Progenitor cell of endocrine pancreas (in vitro differentiated cells): ENCODE results near the gene LHFPL5. TPM values are rescaled to one million over a fixed set of nuclear protein-coding genes. Genes with fewer than 3 reads are reported as not detected.

Experiments used
- DNase-seq: peaks from one replicate; pipeline ENCODE4 v3.0.0; 2021; ENCODE audit warnings: low spot score; ENCODE audit not compliant: unreplicated experiment
- H3K27ac Mint-ChIP-seq: 2 replicates; pipeline ENCODE4 v1.8.0; 2021; ENCODE audit warnings: mild to moderate bottlenecking, moderate library complexity, mixed read lengths
- H3K27me3 Mint-ChIP-seq: 2 replicates; pipeline ENCODE4 v1.8.0; 2021; ENCODE audit warnings: mixed read lengths
- H3K36me3 Mint-ChIP-seq: 2 replicates; pipeline ENCODE4 v1.8.0; 2022; ENCODE audit warnings: mixed read lengths; ENCODE audit not compliant: insufficient read depth
- H3K4me1 Mint-ChIP-seq: 2 replicates; pipeline ENCODE4 v1.8.0; 2021; ENCODE audit warnings: low read depth, mixed read lengths
- H3K4me3 Mint-ChIP-seq: 2 replicates; pipeline ENCODE4 v1.8.0; 2021; ENCODE audit warnings: low read depth, mild to moderate bottlenecking, moderate library complexity, mixed read lengths
- H3K9me3 Mint-ChIP-seq: 2 replicates; pipeline ENCODE4 v1.8.0; 2021; ENCODE audit warnings: low read depth, mixed read lengths
- long read RNA-seq: library from polyadenylated mRNA; unstranded; transcript quantifications from one replicate; pipeline ENCODE4 v2.0.0, GENCODE V29; 2020
- total RNA-seq: library from RNA; stranded (reverse); gene quantifications from 2 replicates; pipeline ENCODE4 v1.2.1, GENCODE V29; 2021
- TF ChIP-seq, protein P1 (sequence below): fragments of 200-600 bp; sonication (generic); IDR thresholded peaks from one replicate; pipeline ENCODE4 v1.5.0; 2021; ENCODE audit warnings: antibody characterized with exemption, mild to moderate bottlenecking; ENCODE audit not compliant: unreplicated experiment

LHFPL5 gene
- total RNA-seq, result not detected in 2 replicates
- long read RNA-seq, partial matches to known transcripts, result 0 of 4 reads
- long read RNA-seq, other reads (novel, unspliced or antisense), result 4 of 4 reads

DNA sequence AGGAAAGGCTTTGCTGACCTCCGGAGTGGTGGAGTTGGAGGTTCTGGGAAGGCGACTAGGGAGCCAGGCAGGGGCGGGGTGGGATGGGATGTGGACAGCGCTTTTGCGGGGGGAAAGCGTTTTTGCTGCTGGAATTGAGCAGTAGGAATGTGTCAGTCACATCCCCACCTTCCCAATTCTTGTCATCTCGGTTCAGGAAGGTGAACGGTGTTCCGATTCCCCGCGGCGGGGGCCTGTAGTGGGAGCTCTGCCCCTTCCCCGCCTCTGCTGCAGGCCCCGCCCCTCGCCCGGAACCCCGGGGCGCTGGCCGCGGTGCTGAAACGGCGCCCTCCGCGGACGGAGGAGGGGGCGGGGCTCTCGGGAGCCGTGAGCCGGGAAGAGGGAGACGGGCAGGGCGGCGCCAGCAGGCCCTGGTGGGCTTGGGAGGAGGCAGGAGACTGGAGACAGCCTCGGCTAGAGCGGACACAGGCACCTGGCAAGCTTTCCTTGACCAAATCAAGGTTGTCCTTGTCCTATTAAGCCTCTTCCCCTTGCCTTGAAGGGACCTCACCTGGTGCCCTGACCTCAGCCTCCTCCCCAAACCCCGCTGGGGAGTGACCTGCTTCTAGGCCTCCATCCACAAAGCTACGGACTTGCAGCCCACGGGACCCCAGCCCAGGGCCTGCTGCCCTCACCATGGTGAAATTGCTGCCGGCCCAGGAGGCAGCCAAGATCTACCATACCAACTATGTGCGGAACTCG lies at the start of gene LHFPL5:
Gene LHFPL5, plus strand, starts transcription at position 357 of the 741 bp plus-strand sequence. Its CDS starts 319 bp downstream, at position 676.
- Mint-ChIP-seq H3K4me1 (peaks cover 1% of the 10 kb centered on the region), H3K27ac (no peak within 1 kb of the TSS), H3K36me3 (no peaks in the 10 kb centered on the region), H3K4me3 (peak within 1 kb of the TSS; percentile 61), H3K9me3 (no peaks in the 10 kb centered on the region), H3K27me3 (peaks cover 11% of the 10 kb centered on the region)
- DNase-seq, result peak; percentile 78
- TF ChIP-seq, protein P1, sequence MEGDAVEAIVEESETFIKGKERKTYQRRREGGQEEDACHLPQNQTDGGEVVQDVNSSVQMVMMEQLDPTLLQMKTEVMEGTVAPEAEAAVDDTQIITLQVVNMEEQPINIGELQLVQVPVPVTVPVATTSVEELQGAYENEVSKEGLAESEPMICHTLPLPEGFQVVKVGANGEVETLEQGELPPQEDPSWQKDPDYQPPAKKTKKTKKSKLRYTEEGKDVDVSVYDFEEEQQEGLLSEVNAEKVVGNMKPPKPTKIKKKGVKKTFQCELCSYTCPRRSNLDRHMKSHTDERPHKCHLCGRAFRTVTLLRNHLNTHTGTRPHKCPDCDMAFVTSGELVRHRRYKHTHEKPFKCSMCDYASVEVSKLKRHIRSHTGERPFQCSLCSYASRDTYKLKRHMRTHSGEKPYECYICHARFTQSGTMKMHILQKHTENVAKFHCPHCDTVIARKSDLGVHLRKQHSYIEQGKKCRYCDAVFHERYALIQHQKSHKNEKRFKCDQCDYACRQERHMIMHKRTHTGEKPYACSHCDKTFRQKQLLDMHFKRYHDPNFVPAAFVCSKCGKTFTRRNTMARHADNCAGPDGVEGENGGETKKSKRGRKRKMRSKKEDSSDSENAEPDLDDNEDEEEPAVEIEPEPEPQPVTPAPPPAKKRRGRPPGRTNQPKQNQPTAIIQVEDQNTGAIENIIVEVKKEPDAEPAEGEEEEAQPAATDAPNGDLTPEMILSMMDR, result no peak

DNA sequence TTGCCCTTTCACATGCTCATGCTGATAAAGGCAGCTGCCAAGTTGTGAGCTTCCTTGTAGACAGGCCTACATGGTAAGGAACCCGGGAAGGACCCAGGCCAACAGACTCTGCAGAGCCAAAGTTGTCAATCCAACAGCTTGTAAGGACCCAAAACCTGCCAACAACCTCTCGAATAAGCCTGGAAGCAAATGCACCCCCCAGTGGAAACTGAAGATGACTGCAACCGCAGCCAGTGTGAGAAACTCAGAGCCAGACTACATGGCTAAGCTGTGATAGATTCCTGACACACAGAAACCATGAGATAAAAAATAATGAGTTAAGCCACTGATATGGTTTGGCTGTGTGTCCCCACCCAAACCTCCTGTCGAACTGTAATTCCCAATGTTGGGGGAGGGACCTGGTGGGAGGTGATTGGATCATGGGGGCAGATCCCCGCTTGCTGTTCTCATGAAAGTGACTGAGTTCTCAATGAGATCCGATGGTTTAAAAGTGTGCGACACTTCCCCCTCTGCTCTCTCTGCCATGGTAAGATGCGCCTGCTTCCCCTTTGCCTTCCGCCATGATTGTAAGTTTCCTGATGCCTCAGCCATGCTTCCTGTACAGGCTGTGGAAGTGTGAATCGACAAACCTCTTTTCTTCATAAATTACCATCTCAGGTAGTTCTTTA lies 47.6 kb upstream of the LHFPL5 start:
- H3K27ac Mint-ChIP-seq, result no peak overlapping the region
- TF ChIP-seq, protein P1, result peak; percentile 48
- DNase-seq, result no peak
- H3K27me3 Mint-ChIP-seq, result peaks cover 22% of the 10 kb centered on the region
- no peak overlapping the region for H3K4me3 Mint-ChIP-seq
- no peaks in the 10 kb centered on the region for H3K36me3 Mint-ChIP-seq
- H3K9me3 Mint-ChIP-seq, result no peaks in the 10 kb centered on the region
- H3K4me1 Mint-ChIP-seq, result peaks cover 1% of the 10 kb centered on the region

GRCh38 chr6:35759426-35759825 lies 45.7 kb upstream of the LHFPL5 start:
- Mint-ChIP-seq H3K27ac (no peak overlapping the region), H3K4me3 (no peak overlapping the region), H3K36me3 (no peaks in the 10 kb centered on the region), H3K9me3 (no peaks in the 10 kb centered on the region), H3K27me3 (peaks cover 39% of the 10 kb centered on the region), H3K4me1 (peaks cover 7% of the 10 kb centered on the region)
- TF ChIP-seq, protein P1, result no peak
- DNase-seq, result no peak

DNA sequence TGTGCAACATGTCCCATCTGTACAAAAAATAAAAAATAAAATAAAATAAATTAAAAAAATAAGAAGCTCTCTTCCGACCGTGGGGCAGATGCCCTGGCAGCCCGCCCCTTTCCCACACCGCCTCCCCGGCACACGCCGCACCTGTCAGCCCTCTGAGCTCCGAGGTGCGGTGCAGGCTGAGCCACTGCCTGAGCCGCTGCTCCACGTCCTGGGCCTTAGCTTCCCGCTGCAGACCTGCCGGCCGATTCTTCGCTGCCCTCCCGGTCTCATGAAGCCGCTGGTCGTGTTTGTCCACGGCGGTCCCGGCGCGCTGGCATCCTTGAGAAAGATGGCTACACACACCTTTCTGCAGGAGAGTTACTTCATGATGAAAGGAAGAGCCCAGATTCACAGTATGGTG lies 39.4 kb upstream of the LHFPL5 start:
- H3K4me3 Mint-ChIP-seq, result no peak overlapping the region
- TF ChIP-seq, protein P1, result no peak
- DNase-seq, result no peak
- no peaks in the 10 kb centered on the region for H3K9me3 Mint-ChIP-seq
- H3K27me3 Mint-ChIP-seq, result peaks cover 37% of the 10 kb centered on the region
- H3K4me1 Mint-ChIP-seq, result peaks cover 5% of the 10 kb centered on the region
- no peaks in the 10 kb centered on the region for H3K36me3 Mint-ChIP-seq
- H3K27ac Mint-ChIP-seq, result no peak overlapping the region

GRCh38 chr6:35769211-35769610 lies 35.9 kb upstream of the LHFPL5 start:
- TF ChIP-seq, protein P1, result no peak
- Mint-ChIP-seq H3K4me1 (peaks cover under 1% of the 10 kb centered on the region), H3K27me3 (peaks cover 29% of the 10 kb centered on the region), H3K36me3 (no peaks in the 10 kb centered on the region), H3K9me3 (no peaks in the 10 kb centered on the region), H3K27ac (no peak overlapping the region), H3K4me3 (no peak overlapping the region)
- no peak for DNase-seq
